SIG-M5 treated with dmso at 0.1 percent for 504 hours (cell line): ENCODE results near the gene NOL9.

Experiments used
- DNase-seq: peaks from one replicate; lab custom pipeline; 2025; ENCODE audit not compliant: unreplicated experiment; lab: John Stamatoyannopoulos, UW

NOL9 gene

DNA sequence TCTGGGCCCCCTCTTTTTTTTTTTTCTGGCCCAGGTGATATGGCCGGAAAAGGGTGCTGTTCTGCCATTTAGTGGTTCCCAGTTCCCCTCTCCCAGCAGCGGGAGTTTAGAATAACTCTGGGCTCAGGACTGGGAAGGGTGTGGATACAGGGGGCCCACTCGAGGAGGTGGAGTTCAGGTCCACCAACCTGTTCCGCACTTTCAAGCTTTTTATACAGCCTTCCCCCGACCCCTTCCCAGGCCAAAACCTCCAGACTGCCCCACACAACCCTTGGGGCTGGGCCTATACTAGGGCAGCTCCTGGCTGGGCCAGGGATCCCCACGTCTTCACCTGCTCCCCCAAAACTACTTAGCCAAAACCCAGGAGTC lies 63.2 kb downstream of the NOL9 start:
- no peak for DNase-seq

DNA sequence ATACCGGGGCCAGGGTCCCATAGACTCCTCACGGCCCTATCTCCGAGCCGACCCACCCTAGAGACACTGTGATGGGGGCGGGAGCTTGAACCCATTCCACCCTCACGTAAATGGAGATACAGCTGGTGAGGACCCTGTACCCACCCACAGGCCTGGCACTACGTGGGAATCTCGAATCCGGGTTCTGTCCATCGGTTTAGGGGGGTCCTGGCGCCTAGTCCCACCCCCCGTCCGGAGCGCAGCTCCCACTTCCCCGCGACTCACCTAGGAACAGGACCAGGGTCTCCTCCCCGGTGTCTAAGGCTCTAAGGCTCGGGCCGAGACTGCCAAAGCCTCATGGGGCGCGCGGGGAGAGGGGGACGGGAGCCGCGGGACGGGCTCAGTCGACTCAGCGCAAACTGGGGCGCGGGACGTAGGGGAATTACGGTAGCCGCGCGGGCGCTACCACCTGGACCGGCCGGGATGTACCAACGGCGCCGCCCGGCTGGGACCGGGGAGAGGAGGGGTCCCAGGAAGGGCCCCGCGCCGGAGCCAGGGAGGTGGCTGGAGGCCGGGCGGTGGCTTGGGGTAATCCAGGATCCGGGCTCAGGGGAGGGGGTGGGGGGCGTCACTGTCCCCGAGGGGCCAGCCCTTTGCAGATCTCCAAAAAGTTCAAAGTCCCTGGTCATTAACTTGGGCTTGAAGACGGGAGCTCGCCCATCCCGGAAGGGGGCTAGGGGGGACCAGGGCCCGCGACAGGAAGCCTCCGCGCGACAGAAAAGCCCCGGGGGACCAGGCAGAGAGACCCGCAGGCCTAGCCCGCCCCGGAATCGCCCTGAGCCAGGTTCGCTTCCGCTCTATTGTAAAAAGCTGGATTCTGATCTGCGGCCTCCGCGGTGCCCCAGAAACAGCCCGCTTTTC lies 63.9 kb downstream of the NOL9 start:
- no peak for DNase-seq

DNA sequence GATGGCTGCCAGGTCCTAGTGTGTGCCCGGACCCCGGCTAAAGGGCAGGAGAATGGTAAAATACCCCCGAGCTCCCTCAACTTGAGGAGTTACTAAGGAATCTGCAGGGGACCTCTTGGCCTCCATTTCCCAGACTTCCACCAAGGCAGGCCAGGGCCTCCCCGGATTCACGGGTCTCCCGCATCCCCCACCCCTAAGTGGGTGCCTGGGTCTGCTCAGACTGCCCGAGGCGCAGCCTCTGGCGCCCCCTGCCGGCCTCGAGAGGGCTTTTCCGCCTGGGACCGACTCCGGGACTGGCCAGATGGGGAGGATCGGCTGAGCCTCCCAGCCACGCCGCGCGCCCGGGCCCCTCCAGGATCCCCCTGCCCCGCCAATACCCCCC lies 64.5 kb downstream of the NOL9 start:
- peak; percentile 55 for DNase-seq

DNA sequence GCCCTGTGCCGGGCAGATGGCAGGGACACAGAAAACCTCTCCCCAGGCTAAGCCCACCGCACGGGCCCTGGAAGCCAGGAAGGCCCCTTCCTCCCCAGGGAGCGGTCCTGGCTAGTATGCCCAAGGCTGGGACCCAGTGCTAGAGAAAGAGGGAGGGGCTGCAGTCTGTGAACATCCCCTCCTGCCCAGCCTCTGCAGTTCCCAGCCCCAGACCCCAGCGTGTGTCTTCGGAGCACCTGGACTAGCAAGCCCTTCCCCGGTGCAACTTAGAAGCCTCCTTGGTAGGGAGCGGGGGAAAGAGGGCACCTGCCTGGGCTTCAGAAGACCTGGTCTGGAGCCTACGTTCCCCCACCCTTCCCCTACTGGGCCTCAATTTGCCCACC lies 64.9 kb downstream of the NOL9 start:
- no peak for DNase-seq

DNA sequence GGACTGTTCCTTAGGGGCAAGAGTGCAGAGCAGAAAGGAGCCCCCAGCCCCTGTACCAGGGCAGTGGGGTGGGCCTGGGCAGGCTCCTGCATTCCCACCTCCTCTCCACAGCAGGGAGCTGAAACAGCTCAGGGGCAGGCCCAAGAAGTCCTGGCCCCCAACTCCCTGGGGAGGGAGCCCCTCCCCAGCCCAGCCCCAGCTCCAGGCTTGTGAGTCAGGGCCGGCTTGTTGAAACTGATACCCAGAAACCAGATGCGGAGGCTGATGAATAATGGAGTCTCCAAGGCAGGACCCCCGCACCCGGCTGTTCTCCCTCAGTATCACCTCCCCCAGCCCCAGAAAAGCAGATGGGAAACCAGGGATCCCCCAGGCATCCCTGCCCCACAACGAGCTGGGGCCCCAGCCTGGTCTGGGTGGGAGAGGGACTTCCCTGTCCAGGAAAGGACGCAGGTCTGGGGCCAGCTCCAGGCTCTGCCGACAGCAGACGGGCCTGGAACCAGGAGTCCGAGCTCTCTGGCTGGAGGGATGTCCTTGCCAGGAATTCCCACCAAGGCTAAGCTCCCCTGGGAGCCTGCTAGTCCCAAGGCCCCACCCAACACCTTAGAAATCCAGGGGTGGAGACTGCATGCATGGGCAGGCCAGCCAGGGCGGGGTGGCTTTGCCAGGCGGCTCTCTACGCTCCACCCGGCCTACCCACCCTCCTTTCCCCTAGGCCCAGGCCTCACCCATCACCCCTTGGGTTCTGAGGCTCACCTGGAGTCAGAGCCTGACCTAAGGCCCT lies 65.5 kb downstream of the NOL9 start:
- no peak for DNase-seq

DNA sequence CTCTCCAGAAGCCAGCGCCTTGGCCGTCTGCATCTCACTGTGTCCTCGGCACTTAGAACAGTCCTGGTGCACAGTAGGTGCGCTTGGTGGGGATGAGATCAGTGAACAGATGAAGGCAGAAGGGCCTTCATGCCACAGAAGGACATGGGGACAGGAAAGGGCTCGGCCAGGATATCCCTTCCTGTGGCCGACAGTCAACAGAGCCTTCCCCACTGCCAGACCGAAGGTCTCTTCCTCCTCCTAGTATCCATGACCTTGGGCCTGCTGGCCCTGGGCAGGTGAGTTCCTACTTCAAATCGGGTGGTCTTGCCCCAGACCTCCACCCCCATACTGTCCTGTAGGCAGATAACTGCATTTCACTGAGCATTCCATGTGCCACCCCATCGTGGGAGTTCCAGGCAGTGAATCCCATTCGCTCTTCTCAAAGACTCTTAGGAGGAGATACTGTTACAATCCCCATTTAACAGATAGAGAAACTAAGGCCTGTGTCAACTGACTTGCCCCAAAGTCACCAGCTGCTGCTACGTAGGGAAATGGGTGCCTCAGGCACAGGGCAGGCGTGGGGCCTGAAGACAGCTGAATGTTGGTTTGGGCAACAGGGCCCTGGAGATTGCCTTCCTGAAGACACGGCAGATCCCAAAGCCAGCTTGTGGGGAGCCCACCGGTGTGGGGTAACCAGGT lies 66.4 kb downstream of the NOL9 start:
- no peak for DNase-seq

DNA sequence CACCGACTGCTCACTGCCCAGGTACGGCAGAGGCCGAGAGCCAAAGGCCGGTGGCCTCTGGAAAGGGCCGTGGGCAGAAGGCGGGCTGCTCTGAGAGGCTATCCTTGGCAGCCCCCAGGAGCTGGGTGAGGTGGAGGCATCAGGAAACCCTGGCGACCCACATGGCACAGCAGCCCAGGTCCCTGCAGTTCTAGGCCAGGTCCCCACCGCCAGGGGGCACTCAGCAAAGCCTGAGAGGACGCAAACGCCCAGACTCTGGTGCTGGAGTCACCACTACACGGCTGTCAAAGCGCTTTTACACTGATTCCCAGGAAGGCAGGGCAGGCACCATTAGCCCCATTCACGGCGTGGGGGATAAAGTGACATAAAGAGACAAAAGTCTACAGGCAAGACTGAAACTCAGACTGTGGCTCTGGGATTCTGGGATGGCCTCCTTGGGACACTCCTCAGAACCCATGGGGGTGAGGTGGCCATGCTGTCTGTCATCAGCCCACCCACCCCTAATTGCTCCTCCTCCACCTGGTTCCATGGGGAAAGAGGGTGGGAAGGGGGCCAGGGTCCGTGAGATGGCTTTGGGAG lies 67.8 kb downstream of the NOL9 start:
- DNase-seq: peak; percentile 72

DNA sequence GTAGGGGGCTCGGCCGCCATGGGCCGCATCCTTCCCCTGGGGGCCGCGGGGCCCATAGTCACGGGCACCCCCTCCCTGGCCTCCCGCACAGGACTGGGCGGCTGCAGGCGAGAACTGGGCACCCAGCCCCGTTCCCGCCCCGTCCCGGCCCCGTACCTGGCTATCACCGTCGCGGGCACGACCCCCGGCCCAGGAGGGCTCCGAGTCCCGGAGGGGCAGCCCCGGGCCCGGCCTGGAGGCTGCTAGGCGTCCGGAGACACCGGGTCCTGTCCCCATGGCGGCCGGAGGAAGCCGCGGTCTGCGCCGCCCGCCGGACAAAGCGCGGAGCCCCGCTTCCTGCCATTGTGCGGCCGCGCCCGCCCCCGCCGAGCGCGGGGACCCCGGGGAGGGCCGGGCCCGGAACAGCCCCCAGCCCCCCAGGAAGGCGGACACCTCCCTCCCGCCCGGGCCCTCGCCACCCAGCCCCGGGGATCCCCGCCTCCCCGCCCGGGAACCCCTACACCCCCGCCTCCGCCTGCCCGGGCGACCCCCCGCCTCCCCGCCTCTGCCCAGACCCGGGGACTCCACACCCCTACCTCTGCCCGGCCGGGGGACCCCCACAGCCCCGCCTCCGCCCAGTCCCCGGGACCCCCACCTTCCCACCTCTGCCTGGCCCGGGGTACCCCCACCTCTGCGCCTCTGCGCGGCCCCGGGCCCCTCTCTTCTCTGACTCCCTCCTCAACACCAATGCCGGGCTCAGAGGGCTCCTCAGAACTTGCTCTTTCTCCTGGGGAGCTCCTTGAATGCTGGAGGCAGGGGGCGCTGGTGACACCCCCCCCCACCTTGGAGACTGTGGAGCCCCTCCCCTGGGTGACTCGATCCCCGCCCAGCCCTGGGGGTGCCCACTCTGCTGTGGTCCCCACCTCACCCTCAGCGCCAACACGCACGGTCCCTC lies 68.9 kb downstream of the NOL9 start:
- no peak for DNase-seq

DNA sequence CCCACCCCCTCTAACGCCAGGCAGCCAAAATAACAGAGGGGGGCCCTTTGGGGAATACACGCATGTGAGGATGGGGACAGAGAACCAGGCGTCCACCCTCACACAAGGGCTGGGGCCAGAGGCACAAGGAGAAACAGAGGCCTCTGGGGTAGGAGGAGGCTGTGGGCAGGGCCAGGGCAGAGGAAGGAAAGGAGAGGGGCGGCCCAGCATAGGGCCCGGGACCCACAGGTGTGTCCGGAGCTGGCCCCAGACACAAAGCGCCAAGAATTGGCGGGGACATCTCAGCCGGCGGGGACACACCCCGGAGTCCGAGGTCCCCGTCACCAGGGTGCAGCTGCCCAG lies 69.5 kb downstream of the NOL9 start:
- DNase-seq: no peak

DNA sequence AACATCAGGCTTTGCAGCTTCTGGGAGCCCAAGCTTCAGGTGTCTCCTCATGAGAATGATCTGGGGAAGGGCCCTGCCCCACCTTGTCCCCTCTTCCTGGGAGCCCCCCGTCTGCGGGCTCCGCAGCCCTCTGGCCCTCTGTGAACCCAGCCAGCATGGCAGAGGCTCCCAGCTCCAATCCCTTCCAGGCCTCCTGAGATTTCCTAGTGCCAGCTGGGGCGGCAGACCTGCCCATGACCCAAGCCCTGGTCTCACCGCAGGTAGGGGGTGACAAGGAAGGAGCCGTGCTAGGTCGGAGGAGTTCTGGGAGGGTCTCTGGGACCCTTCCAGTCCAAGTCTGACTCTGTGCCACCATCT lies 70.6 kb downstream of the NOL9 start:
- no peak for DNase-seq

DNA sequence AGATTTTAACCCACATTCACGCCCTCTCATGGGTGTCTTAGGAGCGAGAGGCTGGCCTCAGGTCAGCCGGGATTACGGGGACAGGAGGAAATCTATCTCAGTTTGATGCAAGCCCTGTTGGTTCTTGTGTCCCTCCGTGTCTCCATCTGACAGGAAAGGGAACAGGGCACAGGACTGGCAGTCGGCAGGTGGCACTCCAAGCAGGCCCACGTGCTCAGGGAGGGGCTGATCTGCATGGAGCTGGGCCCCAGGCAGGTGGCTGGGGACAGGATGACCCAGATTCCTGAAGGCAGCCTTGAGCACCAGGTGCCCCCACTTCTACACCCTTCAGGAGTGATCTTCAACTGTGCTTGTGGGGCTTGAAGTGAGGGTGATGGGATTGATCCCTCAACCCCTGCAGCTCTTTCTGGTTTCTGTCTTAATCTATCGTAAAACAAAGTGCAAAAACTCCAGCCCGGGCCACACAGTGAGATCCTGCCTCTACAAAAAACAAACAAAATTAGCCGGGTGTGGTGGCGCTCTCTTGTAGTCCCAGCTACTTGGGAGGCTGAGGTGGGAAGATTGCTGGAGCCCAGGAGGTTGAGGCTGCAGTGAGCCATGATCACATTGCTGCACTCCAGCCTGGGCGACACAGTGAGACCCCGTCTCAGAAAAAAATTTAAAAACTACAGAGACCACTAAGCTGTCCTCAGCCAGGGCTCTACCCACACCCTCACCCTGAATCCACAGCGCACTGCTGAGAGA lies 71.1 kb downstream of the NOL9 start:
- no peak for DNase-seq

DNA sequence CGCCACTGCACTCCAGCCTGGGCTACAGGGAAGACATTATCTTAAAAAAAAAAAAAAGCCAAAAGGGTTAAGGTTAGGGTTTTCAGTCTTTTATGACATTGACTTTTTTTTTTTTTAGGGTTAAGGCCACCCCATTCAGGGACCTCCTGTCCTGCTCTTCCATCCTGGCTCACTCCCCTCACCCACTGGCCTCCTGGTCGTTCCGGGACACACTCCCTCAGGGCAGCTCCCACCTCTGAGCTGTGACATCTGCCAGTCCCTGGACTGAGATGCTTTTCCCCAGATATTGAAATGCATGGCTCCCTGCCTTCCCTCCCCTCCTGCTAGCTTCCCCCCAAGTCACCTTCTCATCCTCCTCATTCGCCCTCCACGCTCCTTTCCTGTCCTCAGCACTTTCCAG lies 72.5 kb downstream of the NOL9 start:
- DNase-seq: no peak

DNA sequence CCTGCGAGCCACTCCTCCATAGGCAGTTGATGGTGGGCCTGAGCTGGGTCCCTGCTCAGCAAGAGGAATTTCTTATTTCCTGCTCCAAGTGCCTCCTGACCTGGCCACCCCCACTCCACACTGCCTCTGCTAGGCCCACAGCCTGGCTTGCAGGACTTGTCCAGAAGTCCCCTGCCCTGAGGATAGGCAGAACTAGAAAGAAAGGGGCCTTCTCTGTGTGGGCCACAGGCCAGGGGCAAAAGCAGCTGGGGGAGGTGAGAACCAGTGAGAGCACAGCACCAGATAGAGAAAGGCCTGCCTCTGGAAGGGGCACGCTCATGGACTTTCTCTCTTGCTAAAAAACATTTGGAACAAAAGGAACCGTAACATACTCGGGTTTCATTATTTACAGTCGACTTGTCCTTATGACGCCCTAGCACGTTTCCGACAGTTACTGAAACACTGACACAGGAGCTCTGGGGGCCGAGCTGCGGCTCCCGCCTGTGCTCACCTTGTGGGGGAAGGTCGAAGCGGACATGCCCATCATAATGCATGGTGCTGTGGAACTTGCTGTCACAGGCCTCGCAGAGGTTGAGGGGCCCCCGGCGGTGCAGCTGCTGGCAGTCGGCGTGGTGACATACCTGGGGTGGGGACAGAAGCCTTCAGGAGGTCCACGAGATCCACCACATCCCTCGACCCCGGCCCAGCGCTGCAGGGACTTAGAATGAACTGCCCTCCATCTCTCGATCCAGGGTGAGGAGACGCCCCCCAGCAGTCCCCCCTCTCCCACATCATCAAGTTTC lies 77.1 kb downstream of the NOL9 start:
- DNase-seq: no peak

DNA sequence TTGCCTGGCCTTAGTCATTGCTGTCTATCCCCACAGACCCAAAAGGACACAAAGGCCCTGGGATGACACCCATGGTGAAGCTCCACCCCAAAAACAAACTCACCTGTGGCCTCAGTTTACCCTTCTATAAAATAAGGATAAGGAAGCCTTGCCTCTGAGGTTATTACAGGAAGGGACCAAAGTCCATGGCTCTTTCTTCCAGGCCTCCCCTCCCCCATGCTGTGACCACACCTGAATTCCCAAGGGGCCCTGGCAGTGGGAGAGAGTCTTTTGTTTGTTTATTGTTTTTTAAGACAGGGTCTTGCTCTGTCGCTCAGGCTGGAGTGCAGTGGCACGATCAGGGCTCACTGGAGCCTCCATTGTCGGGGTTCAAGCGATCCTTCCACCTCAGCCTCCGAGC lies 77.8 kb downstream of the NOL9 start:
- DNase-seq: no peak

DNA sequence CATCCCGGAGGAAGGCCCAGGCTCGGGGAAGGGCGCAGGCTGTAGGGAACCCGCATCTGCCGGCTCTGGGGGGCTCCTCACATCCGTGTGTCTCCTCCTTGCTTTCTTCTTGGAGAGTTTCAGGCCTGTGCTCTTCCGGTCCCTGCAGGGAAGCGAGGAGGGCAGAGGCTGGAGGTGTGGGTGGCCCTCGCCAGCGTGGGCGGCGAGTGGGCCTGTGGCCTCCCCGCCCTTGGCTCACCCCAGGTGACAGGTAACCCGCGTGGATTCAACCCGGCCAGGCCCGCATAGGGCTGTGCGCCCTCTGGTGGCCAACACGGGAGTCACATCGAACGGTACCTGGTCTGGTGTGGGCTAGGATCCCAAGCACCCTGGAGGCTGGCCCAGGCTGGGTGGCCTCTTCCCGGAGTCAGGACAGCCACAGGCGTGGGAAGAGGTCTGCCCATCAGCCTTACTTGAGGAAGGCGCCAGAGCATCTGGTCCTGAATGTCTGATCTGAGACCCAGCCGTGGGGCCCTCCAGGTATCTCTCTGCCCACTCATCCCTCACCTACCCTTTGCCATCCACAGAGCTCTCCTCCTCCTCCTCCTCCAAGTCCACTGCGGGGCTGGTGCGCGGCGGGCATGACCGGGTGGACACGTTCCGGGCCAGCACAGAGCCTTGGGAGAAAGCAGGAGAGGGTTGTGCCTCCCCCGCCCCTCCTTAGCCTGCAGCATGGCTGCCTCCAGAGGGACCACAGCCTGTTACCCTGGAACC lies 78.8 kb downstream of the NOL9 start:
- DNase-seq: peak; percentile 11

DNA sequence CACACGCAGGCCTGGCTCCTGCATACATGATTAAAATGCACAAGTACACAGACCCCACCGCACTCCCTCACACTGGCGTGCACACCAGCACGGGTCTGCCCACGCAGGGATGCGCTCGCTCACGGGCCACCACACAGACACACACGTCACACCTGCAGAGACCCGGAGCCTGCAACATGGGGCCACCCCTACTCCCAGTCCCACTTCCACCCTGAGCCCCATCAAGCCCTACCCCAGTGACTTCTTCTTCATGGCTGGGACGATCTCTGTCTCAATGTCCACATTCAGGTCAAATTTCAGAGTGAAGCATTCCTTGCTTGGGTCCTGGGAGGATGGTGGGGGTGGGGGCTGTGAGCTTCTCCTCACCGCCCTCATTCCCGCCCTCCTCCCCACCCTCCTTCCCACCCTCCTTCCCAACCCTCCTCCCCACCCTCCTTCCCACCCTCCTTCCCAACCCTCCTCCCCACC lies 79.5 kb downstream of the NOL9 start:
- DNase-seq: no peak

DNA sequence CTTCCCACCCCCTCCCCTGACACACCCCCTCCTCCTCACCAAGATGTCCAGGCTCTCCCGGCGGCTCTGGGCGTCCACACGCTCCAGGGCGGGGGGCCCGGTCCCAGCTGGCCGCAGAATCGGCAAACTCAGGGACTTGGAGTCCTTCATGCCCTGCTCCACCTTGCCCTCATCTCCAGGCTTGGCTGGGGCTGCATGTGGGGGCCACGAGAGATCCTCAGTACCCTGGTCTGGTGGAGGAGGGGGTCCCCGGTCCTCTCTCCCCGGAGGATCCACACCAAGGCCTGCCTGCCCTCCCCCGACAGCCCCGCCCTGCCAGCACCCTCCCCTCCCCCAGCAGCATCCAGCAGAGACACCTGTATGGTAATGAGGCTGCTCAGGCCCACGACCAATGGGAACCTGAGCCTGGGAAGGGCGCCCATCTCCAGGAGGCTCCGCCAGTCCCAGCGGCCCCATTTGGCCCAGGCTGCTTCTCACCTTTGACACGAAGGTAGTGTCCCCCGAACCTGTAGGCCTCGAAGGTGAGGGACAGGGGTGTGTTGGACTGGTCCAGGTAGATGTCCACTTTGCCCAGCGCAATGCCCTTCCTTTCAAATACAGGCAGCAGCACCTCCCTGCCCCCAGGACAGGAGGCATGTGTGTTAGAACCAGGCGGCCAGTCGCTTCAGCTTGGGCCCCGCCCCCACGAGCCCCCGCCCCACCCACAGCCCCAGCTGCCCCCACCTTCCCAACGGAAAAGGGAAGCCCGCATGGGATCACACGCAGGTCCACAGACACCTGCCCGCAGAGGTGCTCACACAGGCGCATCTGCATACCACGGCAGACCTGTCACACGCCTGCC lies 80.1 kb downstream of the NOL9 start:
- DNase-seq: no peak
